Natural killer cell (primary cell): ENCODE data around the gene RHEX. TPM values are rescaled to one million over a fixed set of nuclear protein-coding genes. Genes with fewer than 3 reads are reported as not detected.
A peak's percentile ranks its signal among the peaks of the same experiment; 100 is the strongest.

Experiments
- ATAC-seq, 3 donors: fragments of 150-1000 bp in 2 of 3; fragments of 200-7000 bp in 1 of 3; cut with Tn5 transposase; 1 replicate in 1 of 3; 2 replicates in 2 of 3; pipeline ENCODE4 v1.10.0; 2021; ENCODE audit warnings: mild to moderate bottlenecking in 2 of 3, moderate library complexity in 2 of 3
- DNase-seq, 2 donors: peaks; one replicate each; pipeline versions ENCODE4 v3.0.0 to v3.0.0-alpha.2; 2013 to 2021; ENCODE audit warnings: mixed read lengths in 1 of 2
- H3K27ac ChIP-seq: one replicate; pipeline ENCODE4 v1.5.1; 2013; ENCODE audit warnings: mild to moderate bottlenecking, low read length
- H3K27me3 ChIP-seq: one replicate; pipeline ENCODE4 v1.6.1; 2013; ENCODE audit warnings: low read length; ENCODE audit not compliant: control insufficient read depth, insufficient read depth
- H3K36me3 ChIP-seq: one replicate; pipeline ENCODE4 v1.6.1; 2013; ENCODE audit warnings: low read length; ENCODE audit not compliant: control insufficient read depth, insufficient read depth
- H3K4me1 ChIP-seq: one replicate; pipeline ENCODE4 v1.6.1; 2013; ENCODE audit warnings: low read length; ENCODE audit not compliant: control insufficient read depth, insufficient read depth
- H3K4me3 ChIP-seq: one replicate; pipeline ENCODE4 v1.5.1; 2013; ENCODE audit warnings: low read length
- H3K9me3 ChIP-seq: one replicate; pipeline ENCODE4 v1.6.1; 2013; ENCODE audit warnings: low read length; ENCODE audit not compliant: control insufficient read depth, insufficient read depth
- H3K27ac Mint-ChIP-seq, 2 donors: one replicate each; pipeline ENCODE4 v1.8.0; 2022; ENCODE audit warnings: mild to moderate bottlenecking in 2 of 2, mixed read lengths in 2 of 2, moderate library complexity in 1 of 2
- H3K27me3 Mint-ChIP-seq, 2 donors: one replicate each; pipeline ENCODE4 v1.8.0; 2022; ENCODE audit warnings: low read depth in 2 of 2, mixed read lengths in 2 of 2
- H3K36me3 Mint-ChIP-seq: one replicate; pipeline ENCODE4 v1.8.0; 2022; ENCODE audit warnings: mixed read lengths
- H3K4me1 Mint-ChIP-seq, 2 donors: one replicate each; pipeline ENCODE4 v1.8.0; 2022; ENCODE audit warnings: mixed read lengths in 2 of 2
- H3K4me3 Mint-ChIP-seq: one replicate; pipeline ENCODE4 v1.8.0; 2022; ENCODE audit warnings: mild to moderate bottlenecking, moderate library complexity, mixed read lengths
- H3K9me3 Mint-ChIP-seq, 2 donors: one replicate each; pipeline ENCODE4 v1.8.0; 2022; ENCODE audit warnings: mixed read lengths in 2 of 2
- CTCF ChIP-seq: fragments of 200-600 bp; IDR thresholded peaks from one replicate; pipeline ENCODE4 v1.8.0; 2022; ENCODE audit warnings: antibody characterized with exemption
- WGBS: methylation state at CpG from one replicate; pipeline ENCODE4 v1.1.7; 2013; ENCODE audit warnings: missing lambda C conversion rate; ENCODE audit not compliant: insufficient coverage; 5-methylcytosine and 5-hydroxymethylcytosine counted together
- intact Hi-C: fragments of 100-400 bp; cut with micrococcal nuclease; formaldehyde crosslinking; loops from one replicate; pipeline ENCODE4 v1.14.2; 2022
- total RNA-seq, 4 donors: library from RNA; stranded (reverse); fragments of 120-200 nt in 1 of 4; gene quantifications; one replicate each; pipeline versions ENCODE4 v1.2.3 to v1.2.4, GENCODE V29; 2013 to 2022

Gene RHEX
- total RNA-seq, 3 donors from 2014 or later (not counting 1 experiment from before 2014, with no cell fraction given), result 0.24 to 21.3 TPM; not detected in 1

GRCh38 chr1:206041640-206042039 lies 11.3 kb upstream of the RHEX start:
- Mint-ChIP-seq H3K4me3 (no peak overlapping the region), H3K4me1 (peaks cover 0 to 7% of the 10 kb centered on the region in 2 donors), H3K27me3 (peaks cover 13 to 22% of the 10 kb centered on the region in 2 donors), H3K27ac (no peak overlapping the region), H3K36me3 (no peaks in the 10 kb centered on the region), H3K9me3 (no peaks in the 10 kb centered on the region)
- intact Hi-C loops, result no loop called here
- ATAC-seq (no peak), DNase-seq (no peak)
- Histone ChIP-seq H3K9me3 (no peaks in the 10 kb centered on the region), H3K36me3 (no peaks in the 10 kb centered on the region), H3K4me3 (no peak overlapping the region), H3K27ac (peak overlapping the region; percentile 42), H3K4me1 (peaks cover 10% of the 10 kb centered on the region), H3K27me3 (no peaks in the 10 kb centered on the region)
- no peak for TF ChIP-seq CTCF
- 64% methylated on average over 6 of the region's 7 CpGs for WGBS

- no peaks in the 10 kb centered on the region for H3K9me3 Mint-ChIP-seq
- H3K4me3 Mint-ChIP-seq, result no peak overlapping the region
- Histone ChIP-seq H3K4me1 (peaks cover 19% of the 10 kb centered on the region), H3K4me3 (no peak overlapping the region), H3K27ac (no peak overlapping the region), H3K27me3 (no peaks in the 10 kb centered on the region), H3K9me3 (no peaks in the 10 kb centered on the region), H3K36me3 (no peaks in the 10 kb centered on the region)
- peaks cover 5 to 6% of the 10 kb centered on the region in 2 donors for H3K4me1 Mint-ChIP-seq
- TF ChIP-seq CTCF, result no peak
- DNase-seq (no peak), ATAC-seq (no peak)
- no peaks in the 10 kb centered on the region for H3K36me3 Mint-ChIP-seq
- peaks cover 2 to 6% of the 10 kb centered on the region in 2 donors for H3K27me3 Mint-ChIP-seq
- intact Hi-C loops, result no loop called here
- 51% methylated on average over 4 of the region's 4 CpGs for WGBS
- H3K27ac Mint-ChIP-seq, result no peak overlapping the region
These were observed 5.7 kb upstream of the RHEX start for GRCh38 chr1:206047271-206047670.

- Mint-ChIP-seq H3K4me3 (no peak overlapping the region), H3K27ac (no peak overlapping the region), H3K27me3 (peaks cover 2 to 6% of the 10 kb centered on the region in 2 donors), H3K4me1 (peaks cover 10 to 11% of the 10 kb centered on the region in 2 donors), H3K36me3 (no peaks in the 10 kb centered on the region), H3K9me3 (no peaks in the 10 kb centered on the region)
- no peaks in the 10 kb centered on the region for H3K27me3 ChIP-seq
- H3K36me3 ChIP-seq, result no peaks in the 10 kb centered on the region
- WGBS, result 90% methylated on average over 6 of the region's 6 CpGs
- H3K4me1 ChIP-seq, result peaks cover 21% of the 10 kb centered on the region
- no peak for TF ChIP-seq CTCF
- H3K27ac ChIP-seq, result no peak overlapping the region
- ATAC-seq, result no peak
- DNase-seq, result no peak
- no peak overlapping the region for H3K4me3 ChIP-seq
- H3K9me3 ChIP-seq, result no peaks in the 10 kb centered on the region
- intact Hi-C loops, result no loop called here
These were observed 4.4 kb upstream of the RHEX start for GRCh38 chr1:206048582-206048981.

GRCh38 chr1:206049293-206049692 lies 3.7 kb upstream of the RHEX start:
- H3K4me3 Mint-ChIP-seq, result no peak overlapping the region
- Histone ChIP-seq H3K4me1 (peaks cover 21% of the 10 kb centered on the region), H3K4me3 (no peak overlapping the region), H3K9me3 (no peaks in the 10 kb centered on the region), H3K36me3 (no peaks in the 10 kb centered on the region), H3K27me3 (no peaks in the 10 kb centered on the region), H3K27ac (peak overlapping the region; percentile 47)
- H3K36me3 Mint-ChIP-seq, result no peaks in the 10 kb centered on the region
- no peaks in the 10 kb centered on the region for H3K9me3 Mint-ChIP-seq
- peaks cover 10 to 11% of the 10 kb centered on the region in 2 donors for H3K4me1 Mint-ChIP-seq
- ATAC-seq (peak in 1 of 3 donors; percentile 24), DNase-seq (no peak)
- H3K27ac Mint-ChIP-seq, result no peak overlapping the region
- H3K27me3 Mint-ChIP-seq, result peaks cover 2 to 6% of the 10 kb centered on the region in 2 donors
- no peak for TF ChIP-seq CTCF
- intact Hi-C loops, result no loop called here
